Measurements from ENCODE around the gene MPRIP.

- TF ChIP-seq CTCF (IDR thresholded peaks at IDR 0.05; ENCODE audit: borderline replicate concordance, extremely low read depth, low read length, poor library complexity, severe bottlenecking): no peak
- no peak for TF ChIP-seq EZH2 (IDR thresholded peaks at IDR 0.05; ENCODE audit: borderline replicate concordance, low read depth, low read length, severe bottlenecking)
Measured at GRCh38 chr17:17025621-17026020, 16.6 kb upstream of the MPRIP start.

Data from DND-41 (cell line).